ENCODE measurements around the gene HPD.
A peak's percentile ranks its signal among the peaks of the same experiment; 100 is the strongest.

Gene HPD

DNA sequence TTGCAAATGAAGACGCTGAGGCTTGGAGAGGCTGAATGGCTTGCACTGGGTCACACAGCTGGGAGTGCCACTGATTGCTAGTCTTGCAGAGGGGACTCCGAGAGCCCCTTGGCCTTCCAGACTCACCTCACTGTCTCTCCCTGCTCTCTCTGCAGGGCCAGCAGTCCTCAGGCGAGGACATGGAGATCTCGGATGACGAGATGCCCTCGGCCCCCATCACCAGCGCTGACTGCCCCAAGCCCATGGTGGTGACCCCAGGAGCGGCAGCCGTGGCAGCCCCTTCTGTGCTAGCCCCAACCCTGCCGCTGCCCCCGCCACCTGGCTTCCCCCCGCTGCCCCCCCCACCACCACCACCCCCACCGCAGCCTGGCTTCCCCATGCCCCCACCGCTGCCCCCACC is 44.7 kb downstream of the HPD start:
- peak in 2 of 10 donors; percentile 27 to 53 for DNase-seq
- intact Hi-C loops (cut with DNase I) = loop anchor here (5.0 kb wide), 1 partner anchor 37 kb away; no protein-coding TSS in a partner anchor

DNA sequence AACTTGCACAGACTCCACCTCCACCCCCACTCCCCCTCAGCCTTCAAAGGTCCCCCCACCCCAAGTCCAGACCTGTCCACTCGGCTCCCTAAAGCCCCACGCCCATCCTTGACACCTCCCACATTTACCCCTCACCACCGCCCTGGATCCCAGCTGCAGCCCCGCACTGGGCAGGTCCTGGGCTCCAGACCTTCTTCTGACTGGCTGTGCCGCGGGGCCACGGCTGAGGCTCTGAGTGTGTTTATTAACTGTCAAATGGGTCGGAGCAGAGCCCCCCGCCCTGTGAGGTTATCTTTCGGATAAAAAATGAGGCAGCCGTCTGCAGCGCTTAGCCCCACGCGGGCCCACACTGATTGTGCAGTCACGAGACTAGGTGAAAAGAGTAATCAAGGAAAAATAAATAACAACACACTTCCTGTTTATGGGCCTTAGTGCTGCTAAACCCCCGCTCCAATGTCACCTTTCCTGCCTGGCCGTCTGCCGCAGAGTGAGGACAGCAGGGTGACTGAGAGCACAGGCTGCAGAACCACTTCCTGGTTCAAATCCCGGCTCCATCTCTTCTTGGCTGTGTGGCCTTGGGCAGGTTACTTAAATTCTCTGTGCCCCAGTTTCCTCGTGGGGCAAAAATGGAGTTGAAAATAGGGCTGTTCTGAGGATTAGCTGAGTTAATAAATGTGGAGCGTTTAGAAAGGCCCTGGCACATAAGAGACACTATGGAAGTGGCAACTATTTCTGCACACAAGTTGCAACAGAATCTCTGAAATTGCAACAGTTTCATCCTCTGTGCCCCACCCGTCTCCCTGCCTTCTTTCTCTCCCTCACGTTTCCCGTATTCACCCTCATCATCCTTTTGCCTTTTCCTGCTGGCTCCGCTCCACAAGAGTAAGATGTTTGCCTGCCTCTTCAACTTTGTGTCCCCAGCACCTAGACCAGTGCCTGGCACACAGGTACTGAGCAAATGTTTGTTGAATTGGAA is 45.5 kb downstream of the HPD start:
- intact Hi-C loops (cut with DNase I) = loop anchor here (1.0 to 5.0 kb wide), 2 partner anchors 18 to 36 kb away; no protein-coding TSS in a partner anchor
- DNase-seq = peak in 3 of 10 donors; percentile 19 to 75 (median 71)

DNA sequence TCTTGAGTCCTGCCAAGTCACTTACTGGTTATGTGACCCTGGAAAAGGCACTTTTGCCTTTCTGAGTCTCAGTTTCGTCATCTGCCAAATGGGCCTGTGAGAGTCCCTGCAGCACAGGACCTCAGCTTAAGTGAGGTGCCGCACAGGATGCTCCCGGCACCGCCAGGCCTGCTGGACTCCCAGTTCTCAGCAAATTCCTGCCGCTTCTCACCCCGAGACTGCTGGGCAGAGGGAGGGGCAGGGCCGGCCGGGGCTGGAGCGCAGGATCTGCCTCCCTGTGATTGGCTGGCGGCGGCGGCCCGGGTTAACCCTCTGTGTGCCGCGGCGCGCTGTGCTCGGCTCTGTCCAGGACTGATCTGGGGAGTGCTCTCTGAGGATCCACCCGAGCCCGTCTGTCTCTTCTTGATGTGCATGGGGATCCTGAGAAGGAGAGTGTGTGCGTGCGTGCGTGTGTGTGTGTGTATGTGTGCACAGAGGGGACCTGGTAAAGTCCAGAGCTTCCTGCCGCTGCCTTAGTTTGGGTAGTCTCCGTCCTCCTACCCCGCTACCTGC is 46.3 kb downstream of the HPD start:
- peak in 9 of 10 donors; percentile 63 to 96 (median 76) for DNase-seq
- intact Hi-C loops (cut with DNase I) = loop anchor here (1.0 to 5.0 kb wide), 2 partner anchors 17 to 35 kb away; no protein-coding TSS in a partner anchor

DNA sequence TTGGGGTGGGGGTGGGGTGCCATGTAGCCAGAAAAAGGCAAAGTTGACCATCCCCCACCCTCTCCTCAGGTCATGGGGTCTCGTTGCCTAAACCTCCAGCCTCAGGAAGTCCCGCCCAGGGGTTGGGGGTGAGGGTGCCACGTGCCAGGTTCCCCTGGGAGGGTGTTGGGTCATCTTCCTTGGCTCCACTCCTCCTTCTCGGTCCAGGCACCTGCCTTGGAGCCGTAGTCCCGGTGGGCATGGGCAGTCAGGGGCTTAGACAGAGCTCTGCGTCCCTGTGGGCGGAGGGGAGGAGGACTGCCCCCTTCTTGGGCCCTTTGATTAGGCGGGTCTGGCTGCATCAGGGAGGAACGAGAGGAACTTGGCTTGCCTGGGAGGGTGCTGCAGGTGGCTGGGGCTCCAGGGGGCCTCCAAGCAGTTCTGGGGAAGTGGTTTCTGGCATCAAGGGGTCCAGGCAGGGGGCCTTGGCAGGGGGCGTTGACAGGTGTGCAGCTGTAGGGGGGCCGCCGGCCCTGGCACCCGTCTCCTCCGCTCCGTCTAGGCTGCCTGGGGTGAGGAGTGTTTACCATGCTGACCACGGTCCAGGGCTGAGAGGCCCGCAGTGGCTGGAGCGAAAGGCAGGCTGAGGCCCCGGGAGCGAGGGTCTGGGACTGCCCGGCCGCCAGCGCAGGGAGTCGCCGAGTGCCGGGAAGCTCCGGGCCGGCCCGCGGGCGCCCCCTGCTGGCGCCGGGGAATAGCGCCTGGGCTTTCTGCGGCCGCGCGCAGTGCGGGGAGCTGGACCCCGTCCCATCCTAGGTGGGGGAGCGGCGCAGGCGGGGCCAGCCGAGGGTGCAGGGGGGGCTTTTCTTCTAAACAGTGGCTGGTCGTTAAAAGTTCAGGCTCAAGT is 47.0 kb downstream of the HPD start:
- intact Hi-C loops (cut with DNase I) = loop anchor here (1.0 to 5.0 kb wide), 2 partner anchors 16 to 34 kb away; no protein-coding TSS in a partner anchor
- peak in 8 of 10 donors; percentile 58 to 95 (median 74) for DNase-seq

DNA sequence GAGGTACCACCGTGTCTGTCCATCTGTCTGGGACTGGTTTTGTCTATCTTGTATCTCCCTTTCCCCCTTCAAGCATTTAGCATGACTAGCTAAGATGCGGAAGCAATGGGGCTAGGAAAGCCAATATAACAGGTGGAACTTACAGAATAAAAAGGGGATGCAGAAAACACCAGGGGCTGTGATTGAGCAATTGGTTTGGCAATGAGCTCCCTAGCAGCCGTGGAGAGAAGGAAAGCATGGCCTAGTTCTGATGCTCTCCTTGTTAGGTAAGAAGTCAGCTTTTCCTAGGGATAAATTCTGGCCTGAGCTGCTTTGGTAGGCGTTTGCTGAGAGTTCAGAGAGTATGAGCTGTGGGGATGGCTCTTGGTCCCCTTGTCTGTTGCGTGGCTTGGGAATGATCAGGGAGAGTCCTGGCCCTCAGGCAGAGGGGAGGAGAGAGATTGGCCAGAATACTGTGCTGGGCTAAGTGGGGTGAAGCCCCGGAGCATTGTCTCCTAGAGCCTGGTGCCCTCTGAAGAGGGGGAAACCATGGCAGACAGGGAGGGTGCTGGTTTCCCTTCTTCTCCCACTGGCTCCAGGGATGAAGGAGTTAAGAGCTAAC is 47.7 kb downstream of the HPD start:
- intact Hi-C loops (cut with DNase I) = loop anchor here (5.0 kb wide), 1 partner anchor 34 kb away; no protein-coding TSS in a partner anchor
- peak in 1 of 10 donors; percentile 3 for DNase-seq

DNA sequence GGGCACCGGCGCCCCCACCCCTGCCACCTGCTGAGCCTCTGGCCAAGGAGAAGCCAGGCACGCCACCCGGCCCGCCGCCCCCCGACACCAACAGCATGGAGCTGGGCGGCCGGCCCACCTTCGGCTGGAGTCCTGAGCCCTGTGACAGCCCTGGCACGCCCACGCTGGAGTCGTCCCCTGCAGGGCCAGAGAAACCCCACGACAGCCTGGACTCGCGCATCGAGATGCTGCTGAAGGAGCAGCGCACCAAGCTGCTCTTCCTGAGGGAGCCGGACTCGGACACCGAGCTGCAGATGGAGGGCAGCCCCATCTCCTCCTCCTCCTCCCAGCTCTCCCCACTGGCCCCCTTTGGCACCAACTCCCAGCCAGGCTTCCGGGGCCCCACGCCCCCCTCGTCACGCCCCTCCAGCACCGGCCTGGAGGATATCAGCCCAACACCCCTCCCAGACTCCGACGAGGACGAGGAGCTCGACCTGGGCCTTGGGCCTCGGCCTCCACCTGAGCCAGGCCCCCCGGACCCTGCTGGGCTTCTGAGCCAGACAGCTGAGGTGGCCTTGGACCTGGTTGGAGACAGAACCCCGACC is 48.3 kb downstream of the HPD start:
- intact Hi-C loops (cut with DNase I) = loop anchor here (5.0 kb wide), 1 partner anchor 33 kb away; no protein-coding TSS in a partner anchor
- DNase-seq = peak in 3 of 10 donors; percentile 21 to 82 (median 71)

DNA sequence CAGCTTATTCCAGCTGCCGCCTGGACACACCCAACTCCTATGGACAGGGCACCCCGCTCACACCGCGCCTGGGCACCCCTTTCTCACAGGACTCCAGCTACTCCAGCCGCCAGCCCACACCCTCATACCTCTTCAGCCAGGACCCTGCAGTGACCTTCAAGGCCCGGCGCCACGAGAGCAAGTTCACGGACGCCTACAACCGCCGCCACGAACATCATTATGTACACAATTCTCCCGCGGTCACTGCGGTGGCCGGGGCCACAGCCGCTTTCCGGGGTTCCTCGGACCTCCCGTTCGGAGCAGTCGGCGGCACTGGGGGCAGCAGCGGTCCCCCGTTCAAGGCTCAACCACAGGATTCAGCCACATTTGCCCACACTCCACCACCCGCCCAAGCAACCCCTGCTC is 48.9 kb downstream of the HPD start:
- peak in 2 of 10 donors; percentile 67 to 81 for DNase-seq
- intact Hi-C loops (cut with DNase I) = loop anchor here (5.0 kb wide), 1 partner anchor 32 kb away; no protein-coding TSS in a partner anchor

DNA sequence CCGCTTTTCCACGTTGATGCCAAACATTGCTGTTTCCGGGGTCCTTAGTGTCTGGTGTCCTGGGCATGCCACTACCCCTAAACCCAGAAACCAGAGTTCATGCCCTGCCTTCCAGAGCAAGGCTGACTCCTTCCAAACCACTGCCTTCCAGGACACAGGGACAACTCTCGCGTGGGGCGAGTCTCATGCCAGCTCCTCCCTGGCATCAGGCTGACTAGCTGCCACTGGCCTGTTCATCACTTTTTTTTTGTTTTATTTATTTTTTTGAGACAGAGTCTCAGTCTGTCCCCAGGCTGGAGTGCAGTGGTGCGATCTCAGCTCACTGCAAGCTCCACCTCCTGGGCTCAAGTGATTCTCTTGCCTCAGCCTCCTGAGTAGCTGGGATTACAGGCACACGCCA is 50.0 kb downstream of the HPD start:
- intact Hi-C loops (cut with DNase I) = no loop called here
- peak in 3 of 10 donors; percentile 7 to 64 (median 63) for DNase-seq

DNA sequence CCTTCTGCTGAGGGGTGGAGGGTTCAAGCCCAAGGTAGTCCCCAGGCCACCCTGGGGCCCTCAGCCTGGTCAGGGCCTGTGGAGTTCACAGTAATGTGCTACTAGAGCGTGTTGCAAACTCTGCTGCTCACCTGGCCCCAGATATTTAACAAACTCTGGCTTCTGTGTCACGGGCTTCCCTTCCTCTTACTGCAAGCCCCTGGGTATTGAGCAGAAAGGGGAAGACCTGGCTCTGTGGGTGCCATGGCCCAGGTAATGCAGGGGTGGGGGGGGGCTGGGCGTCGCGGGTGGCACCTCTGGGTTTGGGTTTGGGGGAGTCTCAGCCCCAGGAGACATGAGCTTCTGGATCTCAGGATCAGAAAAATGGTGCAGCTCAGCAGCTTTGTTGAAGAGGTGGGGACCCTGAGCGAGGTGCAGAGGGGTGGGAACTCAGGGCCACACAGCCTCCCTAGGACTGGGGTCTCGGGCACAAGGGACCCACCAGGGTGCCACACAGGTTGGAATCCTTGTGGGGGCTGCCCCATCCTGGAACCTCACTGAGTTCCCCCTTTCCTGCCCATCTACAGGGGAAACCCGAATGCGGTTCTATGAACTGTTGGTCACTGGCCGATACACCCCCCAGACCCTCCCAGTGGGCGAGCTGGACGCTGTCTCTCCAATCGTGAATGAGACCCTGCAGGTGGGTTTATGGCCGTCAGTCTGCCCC is 50.9 kb downstream of the HPD start:
- peak in 1 of 10 donors; percentile 53 for DNase-seq
- intact Hi-C loops (cut with DNase I) = no loop called here

DNA sequence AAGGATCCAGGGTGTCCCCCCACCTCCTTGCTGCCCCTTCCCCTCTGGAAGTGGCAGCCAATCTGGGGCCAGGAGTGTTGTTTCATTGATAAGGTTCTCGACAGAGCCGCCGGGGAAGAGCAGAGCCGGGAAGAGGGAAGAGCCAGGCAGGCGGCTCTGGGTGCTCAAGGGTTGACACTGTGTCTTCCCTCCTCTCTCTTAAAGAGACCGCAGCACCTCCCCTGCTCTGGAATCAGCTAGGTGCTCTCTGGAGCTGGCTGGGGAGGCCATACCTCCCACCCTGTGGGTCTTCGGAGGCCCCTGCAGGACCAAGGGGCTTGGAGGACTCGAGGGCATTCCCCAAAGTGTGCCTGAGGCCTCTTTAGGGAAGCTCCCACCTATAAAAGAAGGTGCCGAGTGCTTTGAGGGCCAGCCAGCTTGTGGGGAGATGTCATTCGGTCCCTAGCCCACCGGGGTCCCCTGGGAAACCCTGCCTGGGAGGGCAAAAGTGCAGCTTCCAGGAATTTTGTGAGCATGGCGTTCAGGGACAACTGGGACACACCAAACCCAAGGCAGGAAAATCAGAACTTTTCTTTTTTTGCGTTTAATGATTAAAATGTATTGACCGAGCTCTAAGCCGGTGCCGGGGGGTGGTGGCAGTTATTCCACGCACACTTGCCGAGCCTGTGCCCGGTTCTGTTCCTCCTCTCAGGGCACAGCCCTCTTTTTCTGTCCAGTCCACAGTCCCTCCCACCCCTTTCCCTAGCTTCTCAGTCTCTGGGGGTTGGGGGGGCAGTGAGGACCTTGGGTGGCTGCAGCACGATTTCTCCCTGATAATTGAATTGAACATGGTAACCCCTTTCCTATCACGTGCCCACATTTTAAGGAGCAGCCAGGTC is 51.9 kb downstream of the HPD start:
- intact Hi-C loops (cut with DNase I) = no loop called here

DNA sequence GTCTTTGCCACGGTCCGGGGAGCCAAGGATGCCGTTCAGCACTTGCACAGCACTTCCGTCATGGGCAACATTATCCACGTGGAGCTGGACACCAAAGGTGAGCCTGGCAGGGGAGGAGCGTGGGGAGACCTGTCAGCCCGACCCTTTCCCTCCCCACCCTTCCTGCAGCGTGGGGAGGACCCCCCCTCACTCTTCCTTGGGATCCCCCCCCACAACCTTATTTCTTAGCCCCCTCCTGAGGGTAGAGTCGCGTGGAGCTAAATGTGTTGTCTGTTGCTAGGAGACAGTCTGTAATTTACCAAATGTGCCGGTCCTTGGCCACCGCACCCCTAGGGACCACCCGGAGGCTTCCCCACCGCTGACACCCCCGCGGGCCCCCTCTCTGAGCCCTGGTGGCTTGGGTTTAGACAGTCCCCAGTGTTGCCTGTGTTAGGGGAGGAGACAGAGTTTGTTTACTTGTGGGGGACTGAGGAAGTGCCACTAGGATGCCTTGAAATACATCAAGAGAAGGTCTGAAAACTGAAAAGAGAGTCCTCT is 52.6 kb downstream of the HPD start:
- intact Hi-C loops (cut with DNase I) = no loop called here
- DNase-seq = peak in 1 of 10 donors; percentile 62

More for the DNA sequence above, 51.9 kb downstream of the HPD start:
- DNase-seq = peak in 1 of 10 donors; percentile 84

DNA sequence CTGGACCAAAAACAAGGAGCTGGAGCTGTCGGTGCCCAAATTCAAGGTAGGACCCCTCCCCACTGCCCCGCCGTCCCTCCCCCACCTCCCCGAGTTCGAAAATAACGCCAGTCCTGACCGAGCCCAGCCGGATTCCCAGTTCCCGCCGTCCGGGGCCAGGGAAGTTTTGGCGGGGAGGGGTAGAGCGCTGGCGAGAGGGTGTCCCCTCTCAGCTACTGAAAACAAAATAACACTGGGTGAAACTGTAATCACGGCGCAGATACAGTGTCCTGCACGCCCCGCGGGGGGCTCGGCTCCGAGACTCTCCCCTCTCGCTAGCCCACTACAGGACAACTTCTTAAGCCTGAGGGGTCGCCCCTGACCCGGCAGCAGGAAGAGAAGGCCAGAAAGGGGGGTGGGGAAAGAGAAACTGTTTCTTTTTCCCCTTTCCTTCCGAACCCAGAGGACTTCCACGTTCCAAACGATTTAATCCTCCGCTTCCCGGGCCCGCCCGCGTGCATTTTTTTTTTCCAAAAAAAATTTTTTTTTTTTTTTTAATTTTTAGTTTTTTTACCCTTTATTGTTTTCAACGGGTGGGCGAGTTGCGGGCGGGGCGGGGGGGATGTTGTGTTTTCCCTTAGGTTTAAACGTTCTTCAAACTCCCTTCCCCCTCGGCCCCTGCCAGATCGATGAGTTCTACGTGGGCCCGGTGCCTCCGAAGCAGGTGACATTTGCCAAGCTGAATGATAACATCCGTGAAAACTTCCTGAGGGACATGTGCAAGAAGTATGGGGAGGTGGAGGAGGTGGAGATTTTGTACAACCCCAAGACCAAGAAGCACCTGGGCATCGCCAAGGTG is 53.3 kb downstream of the HPD start:
- intact Hi-C loops (cut with DNase I) = no loop called here
- peak in 1 of 10 donors; percentile 74 for DNase-seq

DNA sequence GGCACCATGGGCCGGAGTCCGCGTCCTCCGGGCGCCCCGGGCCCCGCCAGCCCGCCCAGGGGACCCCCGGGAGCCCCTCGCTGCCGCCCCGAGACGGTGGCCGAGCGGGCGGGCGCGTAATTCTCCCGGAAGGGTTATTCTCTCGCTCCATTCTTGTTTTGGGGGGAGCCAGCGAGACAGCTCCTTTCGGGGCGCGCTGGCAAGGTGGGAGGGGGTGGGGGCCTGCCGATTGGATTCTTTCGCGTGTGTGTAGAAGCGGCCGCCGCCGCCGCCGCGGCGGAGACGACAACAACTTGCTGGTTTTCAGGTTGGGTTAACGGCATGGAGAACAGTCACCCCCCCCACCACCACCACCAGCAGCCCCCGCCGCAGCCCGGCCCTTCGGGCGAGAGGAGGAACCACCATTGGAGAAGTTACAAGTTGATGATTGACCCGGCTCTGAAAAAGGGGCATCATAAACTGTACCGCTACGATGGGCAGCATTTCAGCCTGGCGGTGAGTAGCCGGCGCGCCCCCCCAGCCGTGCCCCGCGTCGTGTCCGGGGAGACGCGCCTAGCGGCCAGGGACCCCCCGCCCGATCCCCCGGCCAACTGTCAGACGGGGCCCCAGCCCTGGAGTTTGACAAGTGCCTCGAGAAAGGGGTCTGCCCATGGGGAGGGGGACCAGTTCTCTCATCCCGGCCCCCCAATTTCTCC is 54.1 kb downstream of the HPD start:
- intact Hi-C loops (cut with DNase I) = no loop called here
- peak in 1 of 10 donors; percentile 85 for DNase-seq

DNA sequence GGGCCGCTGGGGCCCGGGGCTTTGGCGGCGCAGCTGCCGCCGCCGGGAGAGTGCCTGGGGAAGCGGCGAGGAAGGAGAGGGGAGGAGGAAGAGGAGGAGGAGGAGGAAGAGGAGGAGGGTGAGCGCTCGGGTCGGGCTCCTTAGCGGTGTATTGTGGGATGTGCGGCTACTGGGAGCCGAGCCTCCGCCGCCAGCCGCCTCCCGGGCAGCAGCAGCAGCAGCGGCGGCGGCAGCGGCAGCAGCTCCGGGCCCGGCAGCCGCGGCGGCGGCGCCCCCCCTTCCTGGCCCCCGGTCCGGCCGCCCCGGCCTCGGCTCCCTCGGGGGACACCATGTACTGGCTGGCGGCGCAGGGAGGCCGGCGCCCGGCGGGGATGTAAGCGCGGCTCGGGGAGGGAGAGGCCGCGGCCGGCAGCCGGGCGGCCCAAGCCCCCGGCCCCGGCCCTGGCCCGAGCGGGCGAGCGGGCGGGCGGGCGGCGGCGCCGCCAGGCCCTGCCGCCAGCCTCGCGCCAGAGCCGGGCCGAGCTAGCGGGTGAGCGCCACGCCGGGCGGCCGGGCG is 54.7 kb downstream of the HPD start, which contains the start of gene SETD1B:
TSS of gene SETD1B (plus strand) at position 149 of the 556 bp plus-strand sequence. CDS start 729 bp downstream, outside the sequence.
- peak in 8 of 10 donors; percentile 47 to 93 (median 56) for DNase-seq
- intact Hi-C loops (cut with DNase I) = no loop called here

Measured in posterior cingulate gyrus (tissue), 11 donors.